Uterus (tissue), 4 donors: ENCODE results near the gene SMCO3. TPM values are rescaled to one million over a fixed set of nuclear protein-coding genes. Genes with fewer than 3 reads are reported as not detected.

Experiments used
- DNase-seq, 2 donors: peaks; one replicate each; pipeline ENCODE4 v3.0.0-alpha.2; 2019 to 2020
- H3K27ac ChIP-seq, 2 donors: fragments of 200-600 bp; sonication (generic); 1 replicate in 1 of 2; 2 replicates in 1 of 2; pipeline ENCODE4 v1.5.1; 2016 to 2018
- H3K27me3 ChIP-seq, 2 donors: fragments of 200-600 bp; sonication (generic); one replicate each; pipeline ENCODE4 v1.5.1; 2018 to 2019; ENCODE audit warnings: control low read depth in 1 of 2
- H3K36me3 ChIP-seq, 2 donors: fragments of 200-600 bp; sonication (generic); one replicate each; pipeline ENCODE4 v1.5.1; 2019; ENCODE audit warnings: control low read depth in 1 of 2
- H3K4me1 ChIP-seq, 2 donors: fragments of 200-600 bp; sonication (generic); one replicate each; pipeline ENCODE4 v1.5.1; 2018 to 2019; ENCODE audit warnings: control low read depth in 1 of 2
- H3K4me3 ChIP-seq, 2 donors: fragments of 200-600 bp; sonication (generic); 1 replicate in 1 of 2; 2 replicates in 1 of 2; pipeline ENCODE4 v1.5.1; 2018 to 2019; ENCODE audit warnings: mild to moderate bottlenecking in 1 of 2
- H3K9me3 ChIP-seq, 2 donors: fragments of 200-600 bp; sonication (generic); one replicate each; pipeline ENCODE4 v1.5.1; 2019; ENCODE audit warnings: control low read depth in 1 of 2
- POLR2A ChIP-seq, 2 donors: fragments of 450-650 bp; IDR thresholded peaks; one replicate each; pipeline ENCODE4 v1.6.1; 2016; ENCODE audit warnings: antibody characterized with exemption in 2 of 2, mild to moderate bottlenecking in 1 of 2, moderate library complexity in 1 of 2
- intact Hi-C: fragments of 100-400 bp; cut with DNase I; formaldehyde crosslinking; loops from one replicate; pipeline ENCODE4 v1.15.1; 2023; ENCODE audit warnings: low total_unique reads
- total RNA-seq, 4 donors: library from RNA; depleted of rRNA in 3 of 4; stranded (reverse); fragments of >200 nt in 3 of 4; gene quantifications; one replicate each; pipeline versions ENCODE4 v1.1.0 to v1.2.4, GENCODE V29; 2014 to 2023
- TF ChIP-seq, protein P1 (sequence below), 4 experiments: fragments of 200-600 bp in 2 of 4; fragments of 450-650 bp in 2 of 4; sonication (generic) in 2 of 4; IDR thresholded peaks; one replicate each; pipeline ENCODE4 v1.5.1; 2016 to 2019; ENCODE audit warnings: antibody characterized with exemption in 4 of 4, mild to moderate bottlenecking in 2 of 4, moderate library complexity in 1 of 4
- donor health status: DM: yes; HTN: yes; CAD: no.

Gene SMCO3
- total RNA-seq, 4 donors from 2014 or later: 2.9 TPM; not detected in 3

DNA sequence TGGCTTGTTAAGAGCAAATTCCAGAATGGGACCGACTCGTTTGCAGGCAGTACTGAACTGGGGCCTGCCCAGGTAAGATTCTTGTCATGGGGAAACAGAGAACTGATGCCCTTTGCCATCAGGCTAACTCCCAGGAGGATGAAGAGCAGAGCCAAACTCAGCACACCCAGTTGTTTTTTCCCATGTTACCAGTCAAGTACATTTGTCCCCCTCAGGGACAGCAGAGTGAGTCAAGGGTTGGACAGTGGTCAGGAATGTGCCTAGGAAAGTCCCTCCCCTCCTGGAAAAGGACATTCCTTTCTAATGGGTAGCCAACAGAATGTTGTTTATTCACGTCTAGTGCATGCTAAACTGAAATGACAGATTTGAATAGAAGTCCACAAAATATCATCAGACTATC is 27.8 kb upstream of the SMCO3 start:
- Histone ChIP-seq H3K4me1 (peaks cover 0 to 6% of the 10 kb centered on the region in 2 donors), H3K9me3 (no peaks in the 10 kb centered on the region), H3K27ac (peak overlapping the region; percentile 50 to 72), H3K36me3 (no peaks in the 10 kb centered on the region), H3K27me3 (no peaks in the 10 kb centered on the region), H3K4me3 (no peak overlapping the region)
- TF ChIP-seq, protein P1, sequence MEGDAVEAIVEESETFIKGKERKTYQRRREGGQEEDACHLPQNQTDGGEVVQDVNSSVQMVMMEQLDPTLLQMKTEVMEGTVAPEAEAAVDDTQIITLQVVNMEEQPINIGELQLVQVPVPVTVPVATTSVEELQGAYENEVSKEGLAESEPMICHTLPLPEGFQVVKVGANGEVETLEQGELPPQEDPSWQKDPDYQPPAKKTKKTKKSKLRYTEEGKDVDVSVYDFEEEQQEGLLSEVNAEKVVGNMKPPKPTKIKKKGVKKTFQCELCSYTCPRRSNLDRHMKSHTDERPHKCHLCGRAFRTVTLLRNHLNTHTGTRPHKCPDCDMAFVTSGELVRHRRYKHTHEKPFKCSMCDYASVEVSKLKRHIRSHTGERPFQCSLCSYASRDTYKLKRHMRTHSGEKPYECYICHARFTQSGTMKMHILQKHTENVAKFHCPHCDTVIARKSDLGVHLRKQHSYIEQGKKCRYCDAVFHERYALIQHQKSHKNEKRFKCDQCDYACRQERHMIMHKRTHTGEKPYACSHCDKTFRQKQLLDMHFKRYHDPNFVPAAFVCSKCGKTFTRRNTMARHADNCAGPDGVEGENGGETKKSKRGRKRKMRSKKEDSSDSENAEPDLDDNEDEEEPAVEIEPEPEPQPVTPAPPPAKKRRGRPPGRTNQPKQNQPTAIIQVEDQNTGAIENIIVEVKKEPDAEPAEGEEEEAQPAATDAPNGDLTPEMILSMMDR (IDR thresholded peaks at IDR 0.05): no peak
- no peak for TF ChIP-seq POLR2A (IDR thresholded peaks at IDR 0.05)
- peak; percentile 34 to 54 for DNase-seq
- intact Hi-C loops: loop anchor here (10.0 kb wide), 1 partner anchor 433 kb away; no protein-coding TSS in a partner anchor

DNA sequence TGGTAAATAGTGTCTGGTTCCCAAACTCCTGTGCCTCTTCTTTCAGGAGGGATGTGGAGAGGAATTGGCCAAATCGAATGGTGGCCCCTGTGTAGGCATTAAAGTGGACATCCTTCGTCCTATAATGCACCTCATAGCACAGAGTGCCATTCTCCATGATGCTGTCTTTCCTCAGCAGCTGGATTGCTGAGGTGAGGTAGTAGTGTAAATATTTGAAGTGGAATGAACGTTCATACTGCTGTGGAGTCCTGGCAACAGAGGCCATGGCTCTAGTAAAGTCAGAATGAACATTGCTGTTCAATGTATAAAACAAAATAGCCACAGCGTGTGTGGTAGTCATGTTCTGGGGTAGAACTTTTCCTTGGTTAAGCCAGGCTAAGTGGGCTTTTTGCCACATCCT is 26.6 kb upstream of the SMCO3 start:
- Histone ChIP-seq H3K9me3 (no peaks in the 10 kb centered on the region), H3K4me3 (no peak overlapping the region), H3K36me3 (no peaks in the 10 kb centered on the region), H3K4me1 (no peaks in the 10 kb centered on the region), H3K27me3 (no peaks in the 10 kb centered on the region), H3K27ac (peak overlapping the region in 1 of 2 donors; percentile 46)
- DNase-seq: no peak
- TF ChIP-seq, protein P1 (IDR thresholded peaks at IDR 0.05): no peak
- no peak for TF ChIP-seq POLR2A (IDR thresholded peaks at IDR 0.05)
- intact Hi-C loops: loop anchor here (10.0 kb wide), 1 partner anchor 434 kb away; no protein-coding TSS in a partner anchor

DNA sequence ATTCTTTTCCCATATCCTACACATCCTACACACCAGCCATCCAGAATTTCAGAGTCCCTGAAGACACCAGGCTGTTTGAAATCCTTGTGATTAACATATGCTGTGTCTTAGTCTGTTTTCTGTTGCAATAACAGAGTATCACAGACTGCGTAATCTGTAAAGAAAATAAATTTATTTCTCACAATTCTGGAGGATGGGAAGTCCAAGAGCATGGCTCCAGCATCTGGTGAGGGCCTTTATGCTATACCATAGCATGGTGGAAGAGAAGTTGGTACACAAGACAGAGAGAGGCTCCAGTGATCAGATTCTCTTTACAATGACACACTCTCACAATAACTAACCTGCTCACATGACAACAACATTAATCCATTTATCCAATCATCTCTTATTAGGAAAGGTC is 25.3 kb upstream of the SMCO3 start:
- no peak overlapping the region for H3K27ac ChIP-seq
- H3K27me3 ChIP-seq: no peaks in the 10 kb centered on the region
- no peaks in the 10 kb centered on the region for H3K36me3 ChIP-seq
- intact Hi-C loops: no loop called here
- TF ChIP-seq POLR2A (IDR thresholded peaks at IDR 0.05): no peak
- TF ChIP-seq, protein P1 (IDR thresholded peaks at IDR 0.05): no peak
- no peaks in the 10 kb centered on the region for H3K4me1 ChIP-seq
- DNase-seq: no peak
- no peak overlapping the region for H3K4me3 ChIP-seq
- no peaks in the 10 kb centered on the region for H3K9me3 ChIP-seq

DNA sequence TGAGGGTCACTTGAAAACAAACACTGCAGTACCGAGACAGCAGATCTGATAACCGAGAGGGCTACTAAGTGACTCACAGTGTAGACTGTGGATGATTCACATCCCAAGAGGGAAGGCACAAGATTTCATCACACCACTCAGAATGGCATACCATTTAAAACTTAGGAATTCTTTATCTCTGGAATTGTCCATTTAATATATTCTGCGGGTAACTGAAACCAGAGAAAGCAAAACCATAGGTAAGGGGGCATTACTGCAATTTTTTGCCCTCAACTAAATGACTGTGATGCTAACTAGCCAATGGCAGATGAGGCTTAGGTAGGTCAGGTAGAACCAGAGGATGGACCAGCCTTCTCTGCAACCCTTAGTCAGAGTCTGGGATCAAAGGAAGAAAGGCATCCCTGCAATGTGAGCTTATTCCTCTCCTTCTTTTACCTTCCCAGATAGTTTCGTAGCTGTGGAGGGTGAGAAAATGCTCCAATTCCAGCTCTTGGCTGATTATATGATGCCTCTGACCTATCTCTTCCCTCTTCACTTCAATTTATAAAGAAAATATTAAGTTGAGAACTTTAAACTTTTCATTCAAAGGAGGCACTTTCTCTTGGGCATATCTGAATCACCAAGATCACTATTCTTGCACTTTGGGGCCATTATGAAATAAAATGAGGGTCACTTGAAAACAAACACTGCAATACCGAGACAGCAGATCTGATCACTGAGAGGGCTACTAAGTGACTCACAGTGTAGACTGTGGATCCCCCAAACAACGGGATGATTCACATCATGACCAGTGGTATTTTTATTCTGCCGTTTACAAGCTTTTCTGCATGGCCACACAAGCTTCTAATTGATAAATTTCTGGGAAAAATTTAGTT is 22.6 kb upstream of the SMCO3 start:
- Histone ChIP-seq H3K36me3 (no peaks in the 10 kb centered on the region), H3K27me3 (no peaks in the 10 kb centered on the region), H3K4me3 (no peak overlapping the region), H3K27ac (no peak overlapping the region), H3K4me1 (no peaks in the 10 kb centered on the region), H3K9me3 (no peaks in the 10 kb centered on the region)
- TF ChIP-seq, protein P1 (IDR thresholded peaks at IDR 0.05): no peak
- TF ChIP-seq POLR2A (IDR thresholded peaks at IDR 0.05): no peak
- DNase-seq: no peak
- intact Hi-C loops: no loop called here

DNA sequence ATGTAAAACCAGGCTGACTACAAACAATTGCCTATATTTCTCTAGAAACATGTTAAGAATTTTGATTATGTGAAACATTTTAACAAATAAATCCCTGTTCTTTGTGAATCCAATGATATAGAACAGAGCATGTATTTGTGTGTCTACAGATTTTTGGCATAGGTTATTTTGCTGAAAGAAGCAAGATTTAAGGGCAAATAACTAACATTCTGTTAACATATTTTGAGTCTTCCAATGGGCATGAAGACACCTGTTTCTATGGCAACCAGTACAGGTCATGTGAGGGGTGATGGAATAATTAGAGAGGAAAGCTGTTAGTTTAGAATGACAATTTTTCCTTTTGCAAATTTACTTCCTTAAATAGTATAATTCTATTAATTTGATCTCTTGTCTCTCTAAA is 20.5 kb upstream of the SMCO3 start:
- Histone ChIP-seq H3K4me1 (no peaks in the 10 kb centered on the region), H3K27me3 (no peaks in the 10 kb centered on the region), H3K36me3 (no peaks in the 10 kb centered on the region), H3K9me3 (no peaks in the 10 kb centered on the region), H3K4me3 (no peak overlapping the region), H3K27ac (no peak overlapping the region)
- DNase-seq: no peak
- intact Hi-C loops: no loop called here
- TF ChIP-seq, protein P1 (IDR thresholded peaks at IDR 0.05): no peak
- no peak for TF ChIP-seq POLR2A (IDR thresholded peaks at IDR 0.05)
